Measurements from ENCODE around the gene SHISA5. TPM values are rescaled to one million over a fixed set of nuclear protein-coding genes. Genes with fewer than 3 reads are reported as not detected.
A peak's percentile ranks its signal among the peaks of the same experiment; 100 is the strongest.
"Not testable (repeated sequence)": the region's sequence is repeated elsewhere in the genome, so short reads cannot be mapped to it uniquely, and the experiment has no call there.

Gene SHISA5
- total RNA-seq, 1 donor from 2014 or later = 84.9 TPM

DNA sequence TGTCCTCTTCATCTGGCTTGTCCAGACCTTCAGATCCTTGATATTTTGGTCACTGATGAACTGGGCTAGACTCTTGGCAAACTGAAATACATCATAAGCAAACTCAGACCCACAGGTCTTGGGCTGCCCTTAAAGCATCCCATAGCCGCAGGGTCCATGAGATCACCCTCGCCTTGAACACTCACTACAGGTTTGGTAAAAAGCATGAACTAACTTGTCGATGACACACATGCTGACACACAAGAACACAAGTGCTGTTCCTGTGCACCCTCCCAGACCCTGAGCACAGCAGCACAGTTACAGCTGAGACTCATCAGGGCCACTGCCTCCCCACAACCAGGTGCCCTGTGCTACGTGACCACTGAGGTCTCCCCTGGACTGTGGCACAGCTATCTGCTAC lies 31.6 kb upstream of the SHISA5 start:
- H3K4me3 Mint-ChIP-seq = no peak overlapping the region
- H3K36me3 Mint-ChIP-seq (ENCODE audit: low read depth) = peaks cover 65% of the 10 kb centered on the region
- H3K27ac Mint-ChIP-seq = no peak overlapping the region
- H3K4me1 Mint-ChIP-seq = peaks cover 4% of the 10 kb centered on the region
- H3K9me3 Mint-ChIP-seq = no peaks in the 10 kb centered on the region
- no peaks in the 10 kb centered on the region for H3K27me3 Mint-ChIP-seq
- intact Hi-C loops (cut with micrococcal nuclease) = no loop called here
- DNase-seq = no peak

DNA sequence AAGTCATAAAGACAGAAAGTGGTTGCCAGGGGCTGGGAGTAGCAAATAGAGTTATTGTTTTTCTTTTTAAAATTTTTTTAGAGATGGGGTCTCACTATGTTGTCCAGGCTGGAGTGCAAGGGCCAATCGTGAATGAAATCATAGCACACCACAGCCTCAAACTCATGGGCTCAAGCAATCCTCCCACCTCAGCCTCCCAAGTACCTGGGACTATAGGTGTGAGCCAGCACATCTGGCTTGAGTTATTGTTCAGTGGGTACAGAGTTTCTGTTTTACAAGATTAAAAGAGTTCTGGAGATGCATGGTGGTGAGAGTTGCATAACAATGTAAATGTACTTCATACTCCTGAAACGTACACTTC lies 29.0 kb upstream of the SHISA5 start:
- DNase-seq = no peak
- H3K4me3 Mint-ChIP-seq = no peak overlapping the region
- intact Hi-C loops (cut with micrococcal nuclease) = no loop called here
- no peaks in the 10 kb centered on the region for H3K27me3 Mint-ChIP-seq
- peaks cover 4% of the 10 kb centered on the region for H3K4me1 Mint-ChIP-seq
- H3K9me3 Mint-ChIP-seq = no peaks in the 10 kb centered on the region
- no peak overlapping the region for H3K27ac Mint-ChIP-seq
- peaks cover 67% of the 10 kb centered on the region for H3K36me3 Mint-ChIP-seq (ENCODE audit: low read depth)

DNA sequence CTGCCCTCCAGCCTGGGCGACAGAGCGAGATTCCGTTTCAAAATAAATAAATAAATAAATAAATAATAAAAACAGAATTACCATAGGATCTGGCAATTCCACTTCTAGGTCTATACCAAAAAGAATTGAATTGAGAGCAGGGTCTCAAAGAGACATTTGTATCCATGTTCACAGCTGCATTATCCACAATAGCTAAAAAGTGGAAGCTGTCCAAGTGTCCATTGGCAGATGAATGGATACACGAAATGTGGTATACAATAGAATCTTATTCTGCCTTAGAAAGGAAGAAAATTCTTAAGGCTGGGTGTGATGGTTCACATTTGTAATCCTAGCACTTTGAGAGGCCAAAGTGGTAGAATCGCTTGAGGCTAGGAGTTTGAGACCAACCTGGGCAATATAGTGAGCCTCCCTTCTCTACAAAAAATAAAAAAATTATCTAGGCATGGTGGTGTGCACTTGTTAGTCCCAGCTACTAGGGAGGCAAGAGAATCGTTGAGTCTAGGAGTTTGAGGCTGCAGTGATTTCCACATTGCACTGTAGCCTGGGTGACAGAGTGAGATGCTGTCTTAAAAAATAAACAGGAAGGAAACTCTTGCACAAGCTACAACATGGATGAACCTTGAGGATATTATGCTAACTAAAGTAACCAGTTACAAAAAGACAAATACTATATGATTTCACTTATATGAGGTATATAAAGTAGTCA lies 28.4 kb upstream of the SHISA5 start:
- H3K4me1 Mint-ChIP-seq = peaks cover 4% of the 10 kb centered on the region
- no peak for DNase-seq
- H3K9me3 Mint-ChIP-seq = peaks cover under 1% of the 10 kb centered on the region
- peaks cover 67% of the 10 kb centered on the region for H3K36me3 Mint-ChIP-seq (ENCODE audit: low read depth)
- no peaks in the 10 kb centered on the region for H3K27me3 Mint-ChIP-seq
- H3K4me3 Mint-ChIP-seq = no peak overlapping the region
- H3K27ac Mint-ChIP-seq = no peak overlapping the region
- intact Hi-C loops (cut with micrococcal nuclease) = no loop called here

DNA sequence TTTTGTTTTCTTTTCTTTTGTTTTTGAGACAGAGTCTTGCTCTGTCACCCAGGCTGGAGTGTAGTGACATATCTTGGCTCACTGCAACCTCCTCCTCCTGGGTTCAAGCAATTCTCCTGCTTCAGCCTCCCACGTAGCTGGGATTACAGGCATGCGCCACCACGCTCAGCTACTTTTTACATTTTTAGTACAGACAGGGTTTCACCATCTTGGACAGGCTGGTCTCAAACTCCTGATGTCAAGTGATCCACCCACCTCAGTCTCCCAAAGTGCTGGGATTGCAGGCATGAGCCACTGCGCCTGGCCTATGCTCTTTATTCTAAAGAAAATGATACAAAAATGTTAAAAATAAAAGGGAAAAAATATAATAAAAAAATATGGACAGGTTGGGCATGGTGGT lies 26.7 kb upstream of the SHISA5 start:
- H3K27me3 Mint-ChIP-seq; H3K9me3 Mint-ChIP-seq; DNase-seq; intact Hi-C loops (cut with micrococcal nuclease); H3K4me3 Mint-ChIP-seq; H3K4me1 Mint-ChIP-seq; H3K27ac Mint-ChIP-seq: not testable (repeated sequence)
- peaks cover 69% of the 10 kb centered on the region for H3K36me3 Mint-ChIP-seq (ENCODE audit: low read depth)

DNA sequence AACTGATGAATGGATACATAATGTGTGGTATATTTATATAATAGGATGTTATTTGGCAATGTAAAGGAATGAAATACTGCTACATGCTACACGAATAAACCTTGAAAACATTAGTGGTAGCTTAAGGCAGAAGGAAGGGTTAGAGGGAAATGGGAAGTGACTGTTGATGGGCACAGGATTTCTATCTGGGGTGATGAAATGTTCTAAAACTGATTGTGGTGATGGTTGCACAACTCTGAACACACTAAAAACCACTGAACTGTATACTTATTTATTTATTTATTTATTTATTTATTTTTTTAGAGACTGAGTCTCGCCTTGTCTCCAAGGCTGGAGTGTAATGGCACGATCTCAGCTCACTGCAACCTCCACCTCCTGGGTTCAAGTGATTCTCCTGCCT lies 24.8 kb upstream of the SHISA5 start:
- Mint-ChIP-seq H3K4me1 (peaks cover 4% of the 10 kb centered on the region), H3K9me3 (peaks cover 3% of the 10 kb centered on the region), H3K27me3 (no peaks in the 10 kb centered on the region), H3K4me3 (no peak overlapping the region), H3K27ac (no peak overlapping the region), H3K36me3 (ENCODE audit: low read depth) (peaks cover 57% of the 10 kb centered on the region)
- no peak for DNase-seq
- intact Hi-C loops (cut with micrococcal nuclease) = no loop called here

DNA sequence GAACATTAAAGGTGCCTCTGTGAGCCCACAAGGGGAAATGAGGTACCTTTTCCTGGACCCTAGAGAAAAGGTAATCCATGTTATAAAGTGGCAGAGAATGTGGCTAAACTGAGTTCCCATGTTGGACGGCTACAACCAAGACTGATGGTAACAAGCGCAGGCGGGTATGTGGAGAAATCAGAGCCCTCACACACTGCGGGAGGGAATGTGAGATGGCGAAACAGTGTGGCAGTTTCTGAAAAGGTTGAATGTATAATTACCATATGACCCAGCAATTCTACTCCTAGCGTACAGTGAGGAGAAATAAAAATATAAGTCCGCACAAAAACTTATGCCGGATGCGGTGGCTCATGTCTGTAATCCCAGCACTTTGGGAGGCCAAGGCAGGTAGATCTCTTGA lies 24.1 kb upstream of the SHISA5 start:
- Mint-ChIP-seq H3K36me3 (ENCODE audit: low read depth) (peaks cover 54% of the 10 kb centered on the region), H3K4me1 (peaks cover 4% of the 10 kb centered on the region), H3K27ac (no peak overlapping the region), H3K4me3 (no peak overlapping the region), H3K9me3 (peaks cover 3% of the 10 kb centered on the region), H3K27me3 (no peaks in the 10 kb centered on the region)
- DNase-seq = no peak
- intact Hi-C loops (cut with micrococcal nuclease) = no loop called here

DNA sequence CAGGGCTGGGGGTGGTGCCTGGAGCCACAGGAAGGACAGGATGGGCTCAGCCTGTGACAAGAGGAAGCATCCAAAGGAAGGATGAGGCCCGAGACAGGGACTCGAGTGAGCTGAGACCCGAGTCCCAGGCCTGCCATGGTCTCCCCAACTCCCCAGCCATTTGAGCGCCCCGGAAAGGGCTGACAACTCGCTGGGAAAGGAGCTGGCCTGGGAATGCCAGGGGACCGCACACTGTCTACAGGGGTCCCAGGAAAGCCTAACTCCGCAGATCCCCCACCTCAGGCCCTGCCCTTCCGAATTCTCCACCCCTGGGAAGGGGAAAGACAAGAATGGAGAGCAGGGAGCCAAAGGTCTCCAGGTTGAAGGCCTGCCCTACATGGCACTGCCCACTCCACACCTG lies 21.0 kb upstream of the SHISA5 start:
- Mint-ChIP-seq H3K27ac (no peak overlapping the region), H3K9me3 (peaks cover 3% of the 10 kb centered on the region), H3K36me3 (ENCODE audit: low read depth) (peaks cover 52% of the 10 kb centered on the region), H3K4me3 (no peak overlapping the region), H3K4me1 (peaks cover 9% of the 10 kb centered on the region), H3K27me3 (no peaks in the 10 kb centered on the region)
- intact Hi-C loops (cut with micrococcal nuclease) = no loop called here
- no peak for DNase-seq

DNA sequence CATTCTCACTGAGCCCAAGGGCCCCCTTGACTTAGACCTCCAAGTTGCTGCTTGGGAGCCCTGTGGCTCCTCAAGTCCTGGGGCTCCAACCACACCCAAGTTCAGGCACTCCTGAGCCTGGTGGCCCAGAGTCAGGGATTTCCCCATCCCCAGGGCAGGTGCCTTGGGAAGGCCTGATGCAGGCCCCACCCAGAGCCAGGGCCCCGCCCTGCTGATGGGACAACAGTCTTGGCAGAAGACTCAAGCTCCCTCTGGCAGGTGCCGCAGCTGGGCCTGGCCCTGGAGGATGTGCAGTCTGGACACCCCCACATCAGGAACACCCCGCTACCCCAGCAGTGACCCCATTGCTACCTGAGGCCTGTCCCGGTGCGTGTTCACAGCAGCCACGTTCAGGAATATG lies 17.7 kb upstream of the SHISA5 start:
- intact Hi-C loops (cut with micrococcal nuclease) = no loop called here
- H3K4me1 Mint-ChIP-seq = peaks cover 34% of the 10 kb centered on the region
- peaks cover 35% of the 10 kb centered on the region for H3K36me3 Mint-ChIP-seq (ENCODE audit: low read depth)
- no peak overlapping the region for H3K4me3 Mint-ChIP-seq
- H3K27me3 Mint-ChIP-seq = no peaks in the 10 kb centered on the region
- H3K27ac Mint-ChIP-seq = no peak overlapping the region
- no peaks in the 10 kb centered on the region for H3K9me3 Mint-ChIP-seq
- no peak for DNase-seq

DNA sequence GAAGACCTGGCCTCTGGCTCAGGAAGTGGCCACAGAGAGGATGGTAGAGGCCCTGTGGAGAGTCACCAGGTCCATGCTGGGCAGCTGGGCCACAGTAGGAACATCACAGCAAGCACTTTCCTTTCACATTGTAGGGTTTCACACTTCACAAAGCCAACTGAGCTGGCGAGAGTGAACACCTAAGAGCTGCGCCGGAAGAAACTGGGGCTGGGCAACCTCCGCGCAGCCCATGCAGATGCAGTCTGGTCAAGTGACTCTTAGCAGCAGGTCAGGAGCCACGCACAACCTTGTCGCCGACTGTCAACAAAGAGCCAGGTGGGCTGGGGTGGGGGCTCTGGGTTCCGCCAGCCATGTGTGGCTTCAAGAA lies 15.3 kb upstream of the SHISA5 start:
- Mint-ChIP-seq H3K4me1 (peaks cover 50% of the 10 kb centered on the region), H3K27me3 (no peaks in the 10 kb centered on the region), H3K27ac (no peak overlapping the region), H3K36me3 (ENCODE audit: low read depth) (peaks cover 24% of the 10 kb centered on the region), H3K9me3 (no peaks in the 10 kb centered on the region), H3K4me3 (no peak overlapping the region)
- no peak for DNase-seq
- intact Hi-C loops (cut with micrococcal nuclease) = no loop called here

DNA sequence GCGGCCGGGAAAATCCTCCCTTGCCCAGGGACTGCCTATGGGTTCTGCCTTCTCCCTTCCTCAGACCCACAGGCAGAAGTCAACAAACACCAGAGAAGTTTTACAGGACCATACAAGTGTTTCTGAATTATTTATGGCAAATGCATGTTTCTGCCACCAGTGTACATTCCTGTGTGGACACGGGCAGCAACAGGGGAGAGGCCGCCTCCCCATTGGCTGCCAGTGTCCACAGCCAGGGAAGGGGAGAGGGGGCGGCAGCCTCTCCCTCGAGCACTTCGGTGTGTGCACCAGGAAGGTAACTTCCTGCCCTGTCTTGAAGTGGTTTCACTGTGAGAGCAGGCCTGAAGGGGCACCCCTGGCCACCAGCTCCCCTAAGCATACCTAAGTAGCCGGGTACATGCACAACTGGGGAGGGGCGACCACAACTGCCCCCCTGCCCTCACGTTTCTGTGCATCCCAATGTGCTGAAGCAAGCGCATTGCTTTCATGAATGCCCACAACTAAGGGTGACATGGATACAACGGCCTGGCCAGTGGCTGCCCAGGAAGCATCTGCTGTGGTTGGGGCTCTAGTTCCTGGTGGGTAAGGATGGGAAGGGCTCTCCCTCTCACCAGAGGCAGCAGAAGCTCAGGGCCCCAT lies 14.8 kb upstream of the SHISA5 start:
- H3K4me1 Mint-ChIP-seq = peaks cover 55% of the 10 kb centered on the region
- H3K27me3 Mint-ChIP-seq = no peaks in the 10 kb centered on the region
- H3K36me3 Mint-ChIP-seq (ENCODE audit: low read depth) = peaks cover 26% of the 10 kb centered on the region
- no peak overlapping the region for H3K4me3 Mint-ChIP-seq
- H3K9me3 Mint-ChIP-seq = no peaks in the 10 kb centered on the region
- intact Hi-C loops (cut with micrococcal nuclease) = no loop called here
- no peak overlapping the region for H3K27ac Mint-ChIP-seq
- peak; percentile 73 for DNase-seq

DNA sequence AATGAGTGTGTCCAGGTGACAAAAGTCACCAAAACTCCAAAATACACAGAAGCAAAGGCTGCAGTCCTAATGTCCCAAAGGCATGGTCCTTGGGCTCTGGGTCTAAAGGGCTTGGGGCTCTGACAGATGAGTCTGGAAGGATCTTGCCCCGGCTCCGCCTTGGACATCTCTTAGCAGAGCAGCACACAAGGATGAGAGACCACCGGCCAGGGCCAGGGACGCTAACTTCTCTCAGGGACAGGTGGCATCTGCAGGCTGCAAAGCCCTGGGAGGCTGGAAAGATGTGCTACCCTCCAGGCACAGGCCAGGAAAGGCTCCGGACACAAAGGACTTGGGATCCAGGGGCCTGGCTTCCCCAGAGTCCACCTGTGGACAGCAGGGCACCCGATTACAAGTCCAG lies 14.1 kb upstream of the SHISA5 start:
- Mint-ChIP-seq H3K4me3 (no peak overlapping the region), H3K4me1 (peaks cover 57% of the 10 kb centered on the region), H3K9me3 (no peaks in the 10 kb centered on the region), H3K27ac (no peak overlapping the region), H3K27me3 (no peaks in the 10 kb centered on the region), H3K36me3 (ENCODE audit: low read depth) (peaks cover 23% of the 10 kb centered on the region)
- intact Hi-C loops (cut with micrococcal nuclease) = no loop called here
- DNase-seq = no peak

DNA sequence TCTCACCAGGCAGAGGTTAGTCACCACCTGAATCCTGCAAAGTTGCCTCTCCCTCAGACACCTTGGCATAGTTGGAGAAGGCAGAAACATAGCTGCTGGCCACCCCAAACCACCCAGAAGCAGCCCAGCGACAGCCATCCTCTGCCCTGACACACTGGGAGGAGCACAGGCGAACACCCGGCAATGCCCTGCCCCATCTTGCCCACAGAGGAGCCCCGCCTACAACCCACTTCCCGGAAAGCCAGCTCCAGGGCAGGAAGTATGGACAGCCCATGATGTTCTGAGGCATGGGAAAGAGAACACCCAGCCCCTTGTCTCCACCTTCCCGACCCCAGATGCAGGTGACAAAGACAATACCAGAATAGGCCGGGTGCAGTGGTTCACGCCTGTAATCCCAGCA lies 12.6 kb upstream of the SHISA5 start:
- Mint-ChIP-seq H3K27me3 (no peaks in the 10 kb centered on the region), H3K4me1 (peaks cover 57% of the 10 kb centered on the region), H3K36me3 (ENCODE audit: low read depth) (peaks cover 21% of the 10 kb centered on the region), H3K4me3 (peak overlapping the region; percentile 25), H3K9me3 (no peaks in the 10 kb centered on the region), H3K27ac (no peak overlapping the region)
- peak; percentile 80 for DNase-seq
- intact Hi-C loops (cut with micrococcal nuclease) = no loop called here

DNA sequence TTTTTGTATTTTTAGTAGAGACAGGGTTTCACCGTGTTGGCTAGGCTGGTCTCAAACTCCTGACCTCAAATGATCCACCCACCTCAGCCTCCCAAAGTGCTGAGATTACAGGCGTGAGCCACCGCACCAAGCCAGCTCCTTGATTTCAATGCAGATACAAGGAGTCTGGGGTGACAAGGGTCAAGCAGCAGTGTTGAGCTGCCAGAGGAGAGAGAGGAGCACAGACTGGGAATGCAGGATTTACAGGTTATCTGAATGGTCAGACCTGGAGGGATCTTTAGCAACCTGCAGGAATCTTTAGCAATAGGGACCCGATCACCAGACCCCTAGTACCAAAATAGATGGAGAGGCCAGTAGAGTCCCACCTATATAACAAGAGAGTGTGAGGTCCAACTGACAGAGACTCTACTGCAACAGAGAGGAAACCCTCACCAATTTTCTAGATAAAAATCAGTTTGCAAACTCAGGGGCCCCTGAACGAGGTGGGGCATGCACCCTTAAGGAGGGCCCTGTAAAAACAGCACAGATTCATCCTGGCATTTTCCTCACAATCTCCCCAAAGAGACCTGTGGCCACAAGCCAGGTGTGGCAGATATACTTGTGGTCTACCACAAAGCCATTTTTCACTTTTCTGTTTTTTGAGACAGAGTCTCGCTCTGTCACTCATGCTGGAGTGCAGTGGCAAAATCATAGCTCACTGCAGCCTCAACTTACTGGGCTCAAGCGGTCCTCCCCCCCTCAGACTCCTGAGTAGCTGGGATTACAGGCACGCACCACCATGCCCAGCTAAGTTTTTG lies 10.7 kb upstream of the SHISA5 start:
- Mint-ChIP-seq H3K36me3 (ENCODE audit: low read depth) (peaks cover 14% of the 10 kb centered on the region), H3K27ac (peak overlapping the region; percentile 41), H3K4me3 (peak overlapping the region; percentile 52), H3K9me3 (no peaks in the 10 kb centered on the region), H3K27me3 (no peaks in the 10 kb centered on the region), H3K4me1 (peaks cover 55% of the 10 kb centered on the region)
- intact Hi-C loops (cut with micrococcal nuclease) = loop anchor here (1.0 kb wide), 2 partner anchors 7 to 14 kb away; no protein-coding TSS in a partner anchor
- DNase-seq = peak; percentile 88

DNA sequence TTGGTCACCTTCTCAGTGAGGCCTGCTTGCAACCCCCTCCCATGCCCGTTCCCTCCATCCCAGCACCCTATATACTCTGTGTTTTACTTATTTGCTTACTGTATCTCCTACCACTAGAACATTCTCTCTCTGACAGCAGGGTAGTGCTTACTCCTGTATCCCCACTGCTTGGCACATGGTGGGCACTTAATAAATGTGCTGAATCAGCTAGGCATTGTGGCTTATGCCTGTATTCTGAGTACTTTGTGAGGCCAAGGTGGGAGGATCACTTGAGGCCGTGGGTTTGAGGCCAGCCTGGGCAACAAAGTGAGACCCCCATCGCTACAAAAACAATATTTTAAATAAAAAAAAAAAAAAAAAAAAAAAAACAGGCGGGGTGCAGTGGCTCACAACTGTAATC lies 7.6 kb upstream of the SHISA5 start:
- H3K27ac Mint-ChIP-seq = no peak overlapping the region
- H3K4me1 Mint-ChIP-seq = peaks cover 44% of the 10 kb centered on the region

More for the DNA sequence above, 7.6 kb upstream of the SHISA5 start:
- peaks cover 8% of the 10 kb centered on the region for H3K36me3 Mint-ChIP-seq (ENCODE audit: low read depth)
- DNase-seq = no peak
- H3K9me3 Mint-ChIP-seq = no peaks in the 10 kb centered on the region
- intact Hi-C loops (cut with micrococcal nuclease) = no loop called here
- no peak overlapping the region for H3K4me3 Mint-ChIP-seq
- H3K27me3 Mint-ChIP-seq = no peaks in the 10 kb centered on the region
